Keratinocyte (primary cell): ENCODE results near the gene PHF12. TPM values are rescaled to one million over a fixed set of nuclear protein-coding genes. Genes with fewer than 3 reads are reported as not detected.

Experiments
- DNase-seq: peaks from one replicate; pipeline ENCODE4 v3.0.0-alpha.2; 2011; ENCODE audit warnings: low read depth, missing footprints, low spot score
- FAIRE-seq: peaks from 2 replicates; lab custom pipeline; 2011; peaks lifted over from hg19 to GRCh38; lab: Jason Lieb, UNC
- H2AFZ ChIP-seq: 2 replicates; pipeline ENCODE4 v1.6.0; 2012; ENCODE audit warnings: low read length, control low read depth, inconsistent platforms; ENCODE audit not compliant: control insufficient read depth
- H3K27ac ChIP-seq: 2 replicates; pipeline ENCODE4 v1.5.1; 2011; ENCODE audit warnings: low read length; ENCODE audit not compliant: control insufficient read depth, insufficient read depth
- H3K27me3 ChIP-seq: 3 replicates; pipeline ENCODE4 v1.6.0; 2011; ENCODE audit warnings: low read length; ENCODE audit not compliant: control insufficient read depth, insufficient read depth; ENCODE audit errors: extremely low read depth
- H3K36me3 ChIP-seq, 2 experiments: 2 replicates in 1 of 2; 3 replicates in 1 of 2; pipeline ENCODE4 v1.5.1; 2011; ENCODE audit warnings: low read length in 2 of 2, mild to moderate bottlenecking in 1 of 2; ENCODE audit not compliant: control insufficient read depth in 2 of 2, insufficient read depth in 2 of 2; ENCODE audit errors: extremely low read depth in 1 of 2
- H3K4me1 ChIP-seq: 3 replicates; pipeline ENCODE4 v1.5.1; 2011; ENCODE audit warnings: low read length; ENCODE audit not compliant: control insufficient read depth, insufficient read depth; ENCODE audit errors: extremely low read depth
- H3K4me2 ChIP-seq: 3 replicates; pipeline ENCODE4 v1.6.0; 2011; ENCODE audit warnings: low read depth, low read length; ENCODE audit not compliant: control insufficient read depth, insufficient read depth; ENCODE audit errors: extremely low read depth
- H3K4me3 ChIP-seq, 3 experiments: fragments of 200-600 bp in 1 of 3; sonication (generic) in 1 of 3; 2 replicates in 2 of 3; 3 replicates in 1 of 3; pipeline ENCODE4 v1.5.1; 2011 to 2016; ENCODE audit warnings: low read length in 3 of 3, mild to moderate bottlenecking in 3 of 3, control low read depth in 2 of 3, inconsistent platforms in 1 of 3, low read depth in 1 of 3, mixed read lengths in 1 of 3, mixed run types in 1 of 3, moderate library complexity in 1 of 3; ENCODE audit not compliant: control insufficient read depth in 2 of 3, insufficient read depth in 2 of 3; ENCODE audit errors: extremely low read depth in 1 of 3
- H3K79me2 ChIP-seq: 2 replicates; pipeline ENCODE4 v1.6.0; 2012; ENCODE audit warnings: low read length; ENCODE audit not compliant: control insufficient read depth, insufficient read depth
- H3K9ac ChIP-seq: 3 replicates; pipeline ENCODE4 v1.6.0; 2011; ENCODE audit warnings: low read length; ENCODE audit not compliant: control insufficient read depth, insufficient read depth; ENCODE audit errors: extremely low read depth
- H3K9me1 ChIP-seq: 3 replicates; pipeline ENCODE4 v1.6.0; 2011; ENCODE audit warnings: low read length; ENCODE audit not compliant: control insufficient read depth, insufficient read depth; ENCODE audit errors: extremely low read depth
- H3K9me3 ChIP-seq: 2 replicates; pipeline ENCODE4 v1.5.1; 2012; ENCODE audit warnings: low read depth, low read length; ENCODE audit not compliant: control insufficient read depth
- H4K20me1 ChIP-seq: 3 replicates; pipeline ENCODE4 v1.6.0; 2011; ENCODE audit warnings: low read length; ENCODE audit not compliant: control insufficient read depth, insufficient read depth; ENCODE audit errors: extremely low read depth
- CTCF ChIP-seq, 3 experiments: IDR thresholded peaks in 1 of 3; conservative IDR thresholded peaks in 1 of 3; optimal IDR thresholded peaks in 1 of 3; 2 replicates in 2 of 3; 3 replicates in 1 of 3; pipeline versions ENCODE3 to v1.5.1; 2011; ENCODE audit warnings: low read length in 3 of 3, mild to moderate bottlenecking in 3 of 3, moderate library complexity in 2 of 3, control low read depth in 1 of 3, inconsistent platforms in 1 of 3; ENCODE audit not compliant: insufficient read depth in 2 of 3; ENCODE audit errors: extremely low read depth in 1 of 3
- EZH2 ChIP-seq: IDR thresholded peaks from one replicate; pipeline ENCODE4 v1.6.1; 2012; ENCODE audit warnings: inconsistent platforms, mild to moderate bottlenecking, low read length, moderate library complexity
- dilution Hi-C: fragments of 300-500 bp; cut with MboI; formaldehyde crosslinking; loops from one replicate; pipeline ENCODE4 v1.7.0; 2020; ENCODE audit warnings: low sequenced_read_pairs; ENCODE audit not compliant: extremely low pct_ligation_motif_present
- polyA plus RNA-seq, 5 experiments: library from polyadenylated mRNA; depleted of rRNA in 3 of 5; stranded (reverse) in 3 of 5; stranded (forward) in 1 of 5; unstranded in 1 of 5; fragments of >200 nt; gene quantifications; 1 replicate in 1 of 5; 2 replicates in 3 of 5; 3 replicates in 1 of 5; pipeline versions ENCODE4 v1.2.1 to v1.2.3, GENCODE V29; 2011 to 2012; ENCODE audit warnings: missing spikeins in 2 of 5, low read depth in 1 of 5, low replicate concordance in 1 of 5

Gene PHF12
- polyA plus RNA-seq, 1 donor (not counting 4 experiments of a cell fraction or from before 2014, with no cell fraction given), result 9.6 TPM

DNA sequence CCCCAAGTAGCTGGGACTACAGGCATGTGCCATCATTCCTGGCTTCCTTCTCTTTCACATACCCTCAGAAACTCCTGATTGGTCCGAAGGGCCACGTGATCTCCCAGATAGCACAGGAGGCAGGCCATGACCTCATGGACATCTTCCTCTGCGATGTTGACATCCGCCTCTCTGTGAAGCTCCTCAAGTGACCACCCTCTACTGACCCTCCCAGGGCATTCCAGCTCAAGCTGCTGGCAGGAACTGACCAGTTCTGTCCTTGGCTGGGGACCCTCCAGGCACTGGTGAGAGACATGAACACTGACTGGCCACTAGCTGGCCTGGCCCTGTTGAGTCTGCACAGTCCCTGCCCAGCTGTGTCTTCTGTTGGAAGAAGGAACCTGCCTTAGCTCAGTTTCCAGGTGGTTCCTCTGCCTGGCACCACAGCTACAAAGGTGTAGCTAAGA is 90.9 kb downstream of the PHF12 start:
- no peak overlapping the region for H2AFZ ChIP-seq
- no peak overlapping the region for H3K4me3 ChIP-seq
- peaks cover 3% of the 10 kb centered on the region for H3K9me1 ChIP-seq
- H3K9ac ChIP-seq, result no peak overlapping the region
- dilution Hi-C loops, result no loop called here
- FAIRE-seq, result no peak
- TF ChIP-seq EZH2 (no peak), CTCF (optimal IDR thresholded peaks at IDR 0.05 in 1 of 3, IDR thresholded peaks at IDR 0.05 in 1 of 3, conservative IDR thresholded peaks at IDR 0.05 in 1 of 3; ENCODE audit: extremely low read depth in 1 of 3, insufficient read depth in 2 of 3, low read length in 3 of 3) (no peak)
- no peak for DNase-seq
- peaks cover 10% of the 10 kb centered on the region for H3K79me2 ChIP-seq
- peaks cover 7% of the 10 kb centered on the region for H3K4me1 ChIP-seq
- no peak overlapping the region for H3K27ac ChIP-seq
- H3K4me2 ChIP-seq, result no peak overlapping the region
- H3K9me3 ChIP-seq, result no peaks in the 10 kb centered on the region
- H4K20me1 ChIP-seq, result no peaks in the 10 kb centered on the region
- H3K27me3 ChIP-seq, result no peaks in the 10 kb centered on the region
- peaks cover 27 to 29% of the 10 kb centered on the region in 2 experiments for H3K36me3 ChIP-seq

DNA sequence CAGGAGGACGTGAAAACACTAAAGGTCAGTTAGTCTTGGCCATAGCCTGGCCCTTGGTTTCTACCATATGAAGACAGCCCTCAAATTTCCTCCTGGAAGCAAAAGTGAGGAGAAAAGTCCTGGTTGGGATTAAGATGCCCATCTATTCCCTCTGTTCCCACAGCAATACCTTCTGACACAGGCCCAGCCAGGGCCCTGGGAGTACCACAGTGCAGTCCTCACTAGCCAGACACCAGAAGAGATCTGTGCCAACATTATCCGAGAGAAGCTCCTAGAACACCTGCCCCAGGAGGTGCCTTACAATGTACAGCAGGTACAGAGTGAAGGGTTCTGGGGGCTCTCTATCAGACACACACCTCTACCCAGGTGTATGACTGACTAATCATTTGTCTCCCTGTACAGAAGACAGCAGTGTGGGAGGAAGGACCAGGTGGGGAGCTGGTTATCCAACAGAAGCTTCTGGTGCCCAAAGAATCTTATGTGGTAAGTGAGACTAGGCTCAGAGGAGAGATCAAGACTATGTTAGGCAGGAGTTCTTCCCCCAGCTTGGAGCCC is 92.4 kb downstream of the PHF12 start:
- Histone ChIP-seq H3K9ac (no peak overlapping the region), H3K9me3 (no peaks in the 10 kb centered on the region), H3K27ac (no peak overlapping the region), H3K4me3 (no peak overlapping the region), H3K27me3 (no peaks in the 10 kb centered on the region), H2AFZ (no peak overlapping the region), H3K79me2 (peaks cover 15% of the 10 kb centered on the region), H3K4me1 (peaks cover 11% of the 10 kb centered on the region), H3K4me2 (no peak overlapping the region), H3K36me3 (peaks cover 27 to 29% of the 10 kb centered on the region in 2 experiments), H3K9me1 (peaks cover under 1% of the 10 kb centered on the region), H4K20me1 (no peaks in the 10 kb centered on the region)
- FAIRE-seq (no peak), DNase-seq (no peak)
- dilution Hi-C loops, result no loop called here
- no peak for TF ChIP-seq EZH2
- TF ChIP-seq CTCF (optimal IDR thresholded peaks at IDR 0.05 in 1 of 3, IDR thresholded peaks at IDR 0.05 in 1 of 3, conservative IDR thresholded peaks at IDR 0.05 in 1 of 3; ENCODE audit: extremely low read depth in 1 of 3, insufficient read depth in 2 of 3, low read length in 3 of 3), result no peak
